Progenitor cell of endocrine pancreas (in vitro differentiated cells): ENCODE results near the gene SH3BP5L. TPM values are rescaled to one million over a fixed set of nuclear protein-coding genes. Genes with fewer than 3 reads are reported as not detected.
"Not testable (repeated sequence)": the region's sequence is repeated elsewhere in the genome, so short reads cannot be mapped to it uniquely, and the experiment has no call there.

Source experiments
- DNase-seq: peaks from one replicate; pipeline ENCODE4 v3.0.0; 2021; ENCODE audit warnings: low spot score; ENCODE audit not compliant: unreplicated experiment
- H3K27ac Mint-ChIP-seq: 2 replicates; pipeline ENCODE4 v1.8.0; 2021; ENCODE audit warnings: mild to moderate bottlenecking, moderate library complexity, mixed read lengths
- H3K27me3 Mint-ChIP-seq: 2 replicates; pipeline ENCODE4 v1.8.0; 2021; ENCODE audit warnings: mixed read lengths
- H3K36me3 Mint-ChIP-seq: 2 replicates; pipeline ENCODE4 v1.8.0; 2022; ENCODE audit warnings: mixed read lengths; ENCODE audit not compliant: insufficient read depth
- H3K4me1 Mint-ChIP-seq: 2 replicates; pipeline ENCODE4 v1.8.0; 2021; ENCODE audit warnings: low read depth, mixed read lengths
- H3K4me3 Mint-ChIP-seq: 2 replicates; pipeline ENCODE4 v1.8.0; 2021; ENCODE audit warnings: low read depth, mild to moderate bottlenecking, moderate library complexity, mixed read lengths
- H3K9me3 Mint-ChIP-seq: 2 replicates; pipeline ENCODE4 v1.8.0; 2021; ENCODE audit warnings: low read depth, mixed read lengths
- total RNA-seq: library from RNA; stranded (reverse); gene quantifications from 2 replicates; pipeline ENCODE4 v1.2.1, GENCODE V29; 2021
- TF ChIP-seq, protein P1 (sequence below): fragments of 200-600 bp; sonication (generic); IDR thresholded peaks from one replicate; pipeline ENCODE4 v1.5.0; 2021; ENCODE audit warnings: antibody characterized with exemption, mild to moderate bottlenecking; ENCODE audit not compliant: unreplicated experiment

Gene SH3BP5L
- total RNA-seq, 1 donor from 2014 or later, result 32.5 TPM

GRCh38 chr1:248837045-248837780 lies 11.5 kb upstream of the SH3BP5L start:
- TF ChIP-seq, protein P1, sequence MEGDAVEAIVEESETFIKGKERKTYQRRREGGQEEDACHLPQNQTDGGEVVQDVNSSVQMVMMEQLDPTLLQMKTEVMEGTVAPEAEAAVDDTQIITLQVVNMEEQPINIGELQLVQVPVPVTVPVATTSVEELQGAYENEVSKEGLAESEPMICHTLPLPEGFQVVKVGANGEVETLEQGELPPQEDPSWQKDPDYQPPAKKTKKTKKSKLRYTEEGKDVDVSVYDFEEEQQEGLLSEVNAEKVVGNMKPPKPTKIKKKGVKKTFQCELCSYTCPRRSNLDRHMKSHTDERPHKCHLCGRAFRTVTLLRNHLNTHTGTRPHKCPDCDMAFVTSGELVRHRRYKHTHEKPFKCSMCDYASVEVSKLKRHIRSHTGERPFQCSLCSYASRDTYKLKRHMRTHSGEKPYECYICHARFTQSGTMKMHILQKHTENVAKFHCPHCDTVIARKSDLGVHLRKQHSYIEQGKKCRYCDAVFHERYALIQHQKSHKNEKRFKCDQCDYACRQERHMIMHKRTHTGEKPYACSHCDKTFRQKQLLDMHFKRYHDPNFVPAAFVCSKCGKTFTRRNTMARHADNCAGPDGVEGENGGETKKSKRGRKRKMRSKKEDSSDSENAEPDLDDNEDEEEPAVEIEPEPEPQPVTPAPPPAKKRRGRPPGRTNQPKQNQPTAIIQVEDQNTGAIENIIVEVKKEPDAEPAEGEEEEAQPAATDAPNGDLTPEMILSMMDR, result no peak
- Mint-ChIP-seq H3K4me3 (no peak overlapping the region), H3K27ac (no peak overlapping the region), H3K27me3 (peaks cover 5% of the 10 kb centered on the region), H3K36me3 (no peaks in the 10 kb centered on the region), H3K4me1 (peaks cover 7% of the 10 kb centered on the region), H3K9me3 (no peaks in the 10 kb centered on the region)
- DNase-seq, result no peak

- no peak overlapping the region for H3K27ac Mint-ChIP-seq
- peaks cover 3% of the 10 kb centered on the region for H3K4me1 Mint-ChIP-seq
- no peaks in the 10 kb centered on the region for H3K9me3 Mint-ChIP-seq
- no peak for DNase-seq
- peaks cover 5% of the 10 kb centered on the region for H3K27me3 Mint-ChIP-seq
- TF ChIP-seq, protein P1, result no peak
- no peak overlapping the region for H3K4me3 Mint-ChIP-seq
- no peaks in the 10 kb centered on the region for H3K36me3 Mint-ChIP-seq
Observed at GRCh38 chr1:248834343-248834940, 8.7 kb upstream of the SH3BP5L start.

DNA sequence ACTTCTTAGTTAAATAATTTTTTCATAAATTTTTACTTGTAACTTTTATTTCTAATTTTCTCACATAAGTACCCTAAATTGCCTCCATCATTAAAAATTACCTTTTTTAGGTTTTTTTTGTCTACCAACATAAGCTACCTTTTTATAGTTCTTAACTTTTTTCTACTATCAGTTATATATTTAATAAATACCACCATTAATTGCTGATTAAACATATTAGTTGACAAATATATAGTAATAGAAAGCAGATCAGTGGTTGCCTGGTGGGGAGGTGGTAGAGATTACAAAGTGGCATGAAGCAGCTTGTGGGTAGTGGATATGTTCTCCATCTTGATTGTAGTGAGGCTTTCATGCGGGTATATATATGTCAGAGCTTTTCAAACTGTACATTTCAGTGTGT lies 6.1 kb upstream of the SH3BP5L start:
- H3K4me1 Mint-ChIP-seq, result peaks cover 2% of the 10 kb centered on the region
- H3K27me3 Mint-ChIP-seq, result peaks cover 5% of the 10 kb centered on the region
- H3K27ac Mint-ChIP-seq, result no peak overlapping the region
- no peak overlapping the region for H3K4me3 Mint-ChIP-seq
- TF ChIP-seq, protein P1, result no peak
- no peaks in the 10 kb centered on the region for H3K36me3 Mint-ChIP-seq
- no peak for DNase-seq
- no peaks in the 10 kb centered on the region for H3K9me3 Mint-ChIP-seq

- not testable (repeated sequence) for H3K36me3 Mint-ChIP-seq, H3K27me3 Mint-ChIP-seq, H3K4me3 Mint-ChIP-seq, H3K9me3 Mint-ChIP-seq, H3K4me1 Mint-ChIP-seq, DNase-seq
- H3K27ac Mint-ChIP-seq, result peak overlapping the region; percentile 49
Observed at GRCh38 chr1:248830718-248831017, 5.0 kb upstream of the SH3BP5L start.

GRCh38 chr1:248828845-248829244 lies 3.1 kb upstream of the SH3BP5L start:
- no peak overlapping the region for H3K4me3 Mint-ChIP-seq
- H3K27me3 Mint-ChIP-seq, result peaks cover 5% of the 10 kb centered on the region

More at GRCh38 chr1:248828845-248829244, 3.1 kb upstream of the SH3BP5L start:
- peak overlapping the region; percentile 69 for H3K27ac Mint-ChIP-seq
- DNase-seq, result no peak
- peaks cover 25% of the 10 kb centered on the region for H3K4me1 Mint-ChIP-seq
- TF ChIP-seq, protein P1, result no peak
- no peaks in the 10 kb centered on the region for H3K9me3 Mint-ChIP-seq
- H3K36me3 Mint-ChIP-seq, result peaks cover 5% of the 10 kb centered on the region
